GM21825 (cell line): ENCODE results near the gene HOXA2.

Experiments
- ATAC-seq: cut with Tn5 transposase; IDR thresholded peaks from one replicate; pipeline ENCODE4 v1.9.1; 2021; ENCODE audit warnings: mild to moderate bottlenecking, moderate library complexity; ENCODE audit not compliant: unreplicated experiment

The HOXA2 gene

DNA sequence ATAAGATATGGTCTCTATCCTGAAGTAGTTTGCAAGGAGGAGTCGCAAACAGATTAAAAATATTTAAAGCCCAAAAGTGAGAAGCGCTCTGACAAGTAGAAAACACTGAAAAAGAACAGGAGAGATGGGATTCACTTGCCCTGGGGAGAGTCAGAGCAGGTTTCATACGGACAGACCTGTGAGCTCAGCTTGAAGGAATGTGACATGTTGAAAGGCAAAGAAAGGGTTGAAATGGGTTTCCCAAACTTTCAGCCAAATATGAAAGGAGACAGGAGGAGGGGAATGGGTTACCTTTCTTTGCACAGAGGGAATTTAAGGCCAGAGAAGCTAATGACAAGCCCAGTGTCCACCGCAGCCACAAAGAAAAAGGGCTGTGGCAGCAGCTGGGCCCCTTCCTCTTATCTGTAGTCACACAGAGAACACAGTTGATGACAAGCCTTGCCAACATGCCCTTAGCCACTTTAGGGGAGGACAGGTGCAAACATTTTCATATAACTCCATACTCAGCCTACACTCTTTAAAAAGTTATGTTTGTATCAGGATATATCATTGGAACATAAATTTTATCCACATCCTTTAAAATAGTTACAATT is 21.5 kb downstream of the HOXA2 start:
- ATAC-seq: no peak

DNA sequence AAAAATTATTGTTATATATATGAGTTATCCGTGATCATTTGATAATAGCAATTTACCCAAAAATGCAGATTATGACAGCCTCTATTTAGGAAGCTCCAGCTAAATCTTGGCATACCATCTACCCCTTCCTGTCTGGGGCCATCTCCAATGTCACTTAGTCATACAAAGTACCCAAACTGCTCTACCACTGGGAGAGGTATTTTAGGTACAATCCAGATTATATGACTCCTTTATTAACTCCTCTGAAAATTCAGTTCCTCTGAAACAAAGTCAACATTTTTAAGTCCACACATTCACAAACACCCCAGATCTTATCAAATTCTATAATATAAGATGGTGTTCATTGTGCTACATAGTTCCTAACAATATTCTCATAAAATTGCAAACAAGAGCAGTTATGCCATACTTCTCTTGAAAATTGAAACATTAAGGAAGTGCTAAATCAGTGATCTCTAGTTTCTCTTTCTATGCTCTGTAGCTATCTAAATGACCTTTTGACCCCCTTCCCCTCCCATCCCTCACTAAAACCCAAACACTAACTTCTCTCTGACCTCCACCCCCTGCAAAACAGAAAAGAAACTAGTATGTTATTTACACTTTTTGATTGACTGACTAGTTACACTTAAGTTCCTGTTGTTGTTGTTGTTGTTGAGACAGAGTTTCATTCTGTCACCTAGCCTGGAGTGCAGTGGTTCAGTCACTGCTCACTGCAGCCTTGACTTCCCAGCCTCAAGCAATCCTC is 23.1 kb downstream of the HOXA2 start:
- no peak for ATAC-seq

DNA sequence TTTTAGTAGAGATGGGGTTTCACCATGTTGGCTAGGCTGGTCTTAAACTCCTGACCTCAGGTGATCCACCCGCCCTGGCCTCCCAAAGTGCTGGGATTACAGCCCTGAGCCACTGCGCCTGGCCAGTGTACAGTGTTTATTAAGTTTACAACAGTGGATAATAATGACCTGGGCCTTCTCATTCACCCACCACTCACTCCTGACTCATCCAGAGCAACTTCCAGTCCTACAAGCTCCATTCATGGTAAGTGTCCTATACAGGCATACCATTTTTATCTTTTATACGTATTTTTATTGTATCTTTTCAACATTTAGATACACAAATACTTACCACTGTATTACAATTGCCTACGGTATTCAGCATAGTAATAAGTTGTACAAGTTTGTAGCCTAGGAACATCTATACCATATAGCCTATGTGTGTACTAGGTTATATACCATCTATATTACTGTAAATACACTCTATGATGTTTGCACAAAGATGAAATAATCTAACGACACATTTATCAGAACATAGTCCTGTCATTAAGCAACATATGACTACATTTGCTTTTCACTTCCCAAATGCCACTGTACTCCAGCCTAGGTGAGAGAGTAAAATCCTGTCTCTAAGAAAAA is 23.8 kb downstream of the HOXA2 start:
- no peak for ATAC-seq

DNA sequence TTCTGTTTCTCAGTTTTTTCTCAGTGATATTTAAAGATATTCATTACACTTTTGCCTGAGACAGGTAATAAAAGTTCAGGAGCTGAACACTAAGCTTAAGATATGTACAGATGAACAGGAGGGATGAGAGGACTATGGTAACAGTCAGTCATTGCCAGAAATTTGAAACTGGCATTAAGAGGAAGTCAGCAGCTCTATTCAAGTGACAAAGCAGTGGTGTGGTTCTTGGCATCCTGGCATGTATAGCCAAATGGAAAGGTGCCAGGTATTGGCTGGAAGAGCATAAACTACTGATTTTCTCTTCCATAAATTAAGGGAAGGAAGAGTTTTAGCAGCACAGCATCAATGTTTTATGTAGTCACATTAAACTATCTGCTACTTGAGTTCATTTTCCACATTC is 29.4 kb downstream of the HOXA2 start:
- ATAC-seq: no peak

DNA sequence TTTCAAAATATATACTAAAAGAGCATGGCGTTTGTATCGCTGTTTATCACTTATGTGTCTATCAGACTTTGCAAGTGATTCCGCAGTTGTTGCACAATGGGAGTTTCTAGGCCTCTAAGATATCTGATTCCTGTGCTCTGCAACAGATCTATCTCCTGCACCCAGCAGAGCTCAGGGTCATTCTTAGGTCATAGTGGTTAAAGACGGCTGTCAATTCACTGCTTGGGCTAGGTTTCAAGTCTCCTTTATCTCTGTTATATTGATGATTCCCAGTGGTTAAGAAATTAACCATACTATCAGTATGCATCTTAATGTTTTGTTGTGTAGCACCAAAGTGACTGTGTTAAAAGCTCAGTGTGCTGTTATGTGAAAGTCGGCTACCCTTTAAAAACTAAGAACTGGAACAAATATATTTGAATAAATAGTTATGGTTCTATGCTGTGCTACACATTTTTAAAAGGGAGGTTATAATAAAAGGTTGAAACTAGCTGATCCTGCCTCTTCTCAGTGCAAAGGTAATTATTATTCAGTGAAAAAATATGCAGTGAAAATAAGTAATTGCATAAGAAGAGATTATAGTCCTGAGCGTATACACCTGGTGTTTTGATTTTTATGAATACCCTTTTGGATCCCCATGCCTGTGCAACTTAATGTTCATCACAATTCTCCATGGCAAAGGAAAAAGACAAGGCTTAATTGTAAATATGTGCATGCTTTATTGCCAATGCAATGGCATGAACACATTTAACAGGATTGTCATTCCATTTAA is 30.7 kb downstream of the HOXA2 start:
- no peak for ATAC-seq

DNA sequence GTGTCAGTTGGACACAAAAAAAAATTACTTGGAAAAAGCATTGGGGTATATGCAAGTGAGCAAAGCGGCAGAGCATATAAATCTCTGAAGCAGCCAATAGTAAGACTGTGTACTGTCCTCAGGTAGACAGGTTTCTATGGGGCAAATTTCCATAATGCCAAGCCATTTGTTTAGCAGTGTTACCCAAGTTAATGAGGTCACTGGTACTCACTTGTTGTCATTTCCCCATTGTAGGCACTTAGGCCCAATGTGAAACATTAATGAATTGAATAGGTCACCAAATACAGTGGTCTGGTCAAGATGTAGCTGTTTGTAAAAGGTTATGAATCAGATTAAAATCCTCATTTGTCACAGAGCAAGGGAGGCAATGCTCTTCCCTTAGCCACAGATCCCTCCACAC is 34.2 kb downstream of the HOXA2 start:
- ATAC-seq: no peak

DNA sequence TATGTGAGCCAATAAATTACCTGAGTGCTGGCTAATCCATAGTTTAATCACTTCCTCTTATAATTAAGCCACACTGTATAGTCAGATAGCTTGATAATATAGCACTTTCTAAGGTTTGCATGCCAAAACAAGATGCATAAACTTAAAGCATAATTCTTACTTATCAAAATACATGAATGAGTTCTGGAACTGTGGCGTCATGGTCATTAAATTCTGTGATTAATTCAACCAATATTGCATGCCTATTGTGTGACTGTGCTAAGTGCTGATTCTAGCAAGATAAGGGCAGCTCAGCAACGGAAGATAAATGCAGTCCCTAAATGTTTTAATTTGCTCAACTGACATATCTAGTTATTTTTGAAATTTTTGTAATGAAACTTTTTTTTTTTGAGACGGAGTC is 36.3 kb downstream of the HOXA2 start:
- no peak for ATAC-seq

DNA sequence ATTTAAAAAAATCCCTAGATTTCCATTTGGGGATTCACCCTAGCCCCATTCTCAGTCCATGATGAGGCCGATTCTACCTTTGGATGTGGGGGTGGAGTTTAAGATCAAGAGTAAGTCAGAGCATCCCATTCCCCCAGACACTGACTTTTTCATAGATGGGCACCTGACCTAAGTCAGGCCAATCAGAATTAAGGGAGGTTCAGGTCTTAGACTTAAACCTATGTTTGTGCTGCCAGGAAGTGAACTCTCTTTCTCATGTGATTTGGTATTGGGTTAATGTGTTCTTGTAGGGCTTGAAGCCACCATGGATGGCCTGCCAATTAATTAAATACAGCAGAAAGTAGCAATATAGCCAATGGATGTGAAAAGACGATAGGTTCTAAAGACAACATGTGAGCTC is 36.8 kb downstream of the HOXA2 start:
- no peak for ATAC-seq

DNA sequence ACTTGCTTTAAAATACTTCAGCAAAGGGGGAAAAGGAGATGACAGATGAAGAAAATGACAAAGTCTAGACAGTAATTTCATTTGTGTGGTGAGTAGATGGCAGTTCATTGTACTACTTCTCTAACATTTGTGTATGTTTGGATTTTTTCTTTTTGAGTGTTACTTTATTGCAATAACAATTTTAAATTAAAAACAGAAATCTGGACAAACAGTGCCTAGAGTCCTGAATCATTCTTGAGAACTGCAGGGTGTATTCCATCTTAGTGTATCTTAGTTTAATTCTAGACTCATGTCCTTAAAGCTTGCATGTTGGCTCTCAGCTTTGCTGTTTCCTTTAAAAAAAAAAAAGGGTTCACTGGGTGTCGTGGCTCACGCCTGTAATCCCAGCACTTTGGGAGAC is 37.8 kb downstream of the HOXA2 start:
- no peak for ATAC-seq

DNA sequence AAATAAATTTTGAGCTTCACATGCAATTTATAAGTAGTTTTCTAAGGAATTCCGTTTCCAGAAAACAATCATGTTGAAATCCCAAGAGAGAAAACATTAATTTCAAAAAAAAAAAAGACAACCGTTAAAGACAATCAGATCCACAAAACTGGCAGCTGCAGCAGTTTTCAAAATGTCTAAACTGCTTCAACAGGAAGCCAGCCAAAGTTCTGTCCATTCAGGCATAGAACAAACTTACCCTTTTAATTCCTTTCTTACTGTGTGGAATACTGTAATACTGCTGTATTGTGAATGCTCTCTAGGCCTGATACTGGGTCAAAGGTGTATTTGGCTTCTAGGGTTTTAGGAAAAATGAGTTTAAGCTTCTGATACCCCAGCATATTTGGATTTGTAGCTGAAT is 38.3 kb downstream of the HOXA2 start:
- no peak for ATAC-seq

DNA sequence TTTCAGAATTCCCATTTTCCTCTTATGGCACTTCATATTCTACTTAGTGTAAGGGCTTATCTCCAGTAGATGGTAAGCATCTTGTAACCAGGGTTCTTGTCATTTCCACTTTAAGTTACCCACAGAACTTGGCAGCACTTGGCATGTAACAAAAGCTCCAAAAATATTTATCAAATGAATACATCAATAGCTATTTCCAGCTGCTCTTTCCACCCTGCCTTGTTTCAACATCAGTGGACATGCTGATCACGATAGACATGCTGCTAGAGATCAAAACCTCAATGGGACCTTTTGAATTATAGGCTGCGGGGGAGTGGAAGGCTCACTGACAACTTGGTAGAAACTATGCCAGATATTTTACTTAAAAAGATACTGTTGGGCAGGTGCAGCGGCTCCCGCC is 39.5 kb downstream of the HOXA2 start:
- no peak for ATAC-seq

DNA sequence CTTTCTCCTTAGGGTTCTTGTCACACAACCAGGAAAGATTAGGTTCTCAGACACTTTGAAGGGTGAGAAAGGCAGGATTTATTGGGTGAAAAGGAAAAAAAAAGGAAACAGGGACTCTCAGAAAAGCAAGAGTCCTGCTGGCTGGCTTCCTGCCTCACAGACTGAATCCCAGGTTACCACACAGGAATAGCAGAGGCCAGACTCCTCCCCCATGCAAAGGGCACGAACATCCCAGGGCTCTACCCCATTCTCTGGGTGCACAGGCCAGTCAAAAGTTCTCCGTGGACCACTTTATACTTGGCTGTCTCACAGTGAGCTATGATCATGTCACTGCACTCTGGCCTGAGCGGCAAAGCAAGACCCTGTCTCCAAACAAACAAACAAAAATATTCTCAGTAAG is 49.3 kb downstream of the HOXA2 start:
- no peak for ATAC-seq

DNA sequence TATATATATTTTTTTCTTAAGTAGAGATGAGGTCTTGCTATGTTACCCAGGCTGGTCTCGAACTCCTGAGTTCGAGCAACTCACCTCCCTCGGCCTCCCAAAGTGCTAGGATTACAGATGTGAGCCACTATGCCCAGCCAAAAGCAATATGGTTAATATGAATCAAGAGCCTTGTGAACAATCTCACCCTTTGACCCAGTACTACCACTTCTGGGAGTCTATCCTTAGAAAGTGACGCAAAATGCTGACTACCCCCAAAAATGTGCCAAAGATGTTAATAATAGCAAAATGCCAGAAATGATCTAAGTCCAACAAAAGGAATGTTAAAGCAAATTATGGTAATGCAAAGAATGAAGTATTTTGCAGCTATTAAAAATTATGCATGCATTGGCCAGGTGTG is 51.0 kb downstream of the HOXA2 start:
- no peak for ATAC-seq
